Stomach (tissue), 4 donors: ENCODE results near the gene DUSP9.

Experiments used
- EP300 ChIP-seq: sonication (generic); formaldehyde crosslinking; IDR thresholded peaks from one replicate; pipeline ENCODE4 v1.6.1; 2017; ENCODE audit warnings: antibody characterized with exemption
- POLR2A ChIP-seq, 4 donors: fragments of 450-650 bp; IDR thresholded peaks; one replicate each; pipeline ENCODE4 v1.6.1; 2016; ENCODE audit warnings: antibody characterized with exemption in 4 of 4, control low read depth in 2 of 4, mild to moderate bottlenecking in 1 of 4, moderate library complexity in 1 of 4
- POLR2AphosphoS5 ChIP-seq, 3 donors: sonication (generic); formaldehyde crosslinking; IDR thresholded peaks; one replicate each; pipeline ENCODE4 v1.6.1; 2016; ENCODE audit warnings: antibody characterized with exemption in 3 of 3
- TF ChIP-seq, protein P1 (sequence below), 7 experiments: fragments of 450-650 bp in 4 of 7; fragments of 200-600 bp in 3 of 7; sonication (generic) in 3 of 7; IDR thresholded peaks; one replicate each; pipeline ENCODE4 v1.5.1; 2016 to 2019; ENCODE audit warnings: antibody characterized with exemption in 7 of 7, control low read depth in 2 of 7, mild to moderate bottlenecking in 1 of 7

DNA sequence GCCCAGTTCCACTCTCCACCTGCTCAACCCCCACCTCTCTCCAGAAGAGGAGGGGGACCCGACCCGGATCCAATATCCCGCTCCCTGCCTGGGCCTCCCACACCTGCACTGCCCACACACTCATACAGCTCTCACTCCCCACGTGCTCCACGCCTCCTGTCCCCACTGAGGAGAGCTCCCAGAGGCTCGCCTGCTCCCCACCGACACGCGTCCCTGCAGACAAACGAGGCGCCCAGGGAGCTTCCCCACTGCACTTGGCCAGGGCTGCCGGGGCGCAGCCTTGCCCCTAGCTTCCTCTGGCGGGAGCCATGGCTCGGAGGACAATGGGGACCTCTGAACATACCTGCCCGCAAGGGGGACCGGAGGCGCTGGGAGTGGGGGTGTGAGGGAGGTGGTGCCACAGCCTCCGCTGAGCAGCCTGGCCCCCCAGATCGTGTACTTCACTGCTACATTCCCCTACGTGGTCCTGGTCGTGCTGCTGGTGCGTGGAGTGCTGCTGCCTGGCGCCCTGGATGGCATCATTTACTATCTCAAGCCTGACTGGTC lies 45.7 kb downstream of the DUSP9 start:
- TF ChIP-seq, protein P1, sequence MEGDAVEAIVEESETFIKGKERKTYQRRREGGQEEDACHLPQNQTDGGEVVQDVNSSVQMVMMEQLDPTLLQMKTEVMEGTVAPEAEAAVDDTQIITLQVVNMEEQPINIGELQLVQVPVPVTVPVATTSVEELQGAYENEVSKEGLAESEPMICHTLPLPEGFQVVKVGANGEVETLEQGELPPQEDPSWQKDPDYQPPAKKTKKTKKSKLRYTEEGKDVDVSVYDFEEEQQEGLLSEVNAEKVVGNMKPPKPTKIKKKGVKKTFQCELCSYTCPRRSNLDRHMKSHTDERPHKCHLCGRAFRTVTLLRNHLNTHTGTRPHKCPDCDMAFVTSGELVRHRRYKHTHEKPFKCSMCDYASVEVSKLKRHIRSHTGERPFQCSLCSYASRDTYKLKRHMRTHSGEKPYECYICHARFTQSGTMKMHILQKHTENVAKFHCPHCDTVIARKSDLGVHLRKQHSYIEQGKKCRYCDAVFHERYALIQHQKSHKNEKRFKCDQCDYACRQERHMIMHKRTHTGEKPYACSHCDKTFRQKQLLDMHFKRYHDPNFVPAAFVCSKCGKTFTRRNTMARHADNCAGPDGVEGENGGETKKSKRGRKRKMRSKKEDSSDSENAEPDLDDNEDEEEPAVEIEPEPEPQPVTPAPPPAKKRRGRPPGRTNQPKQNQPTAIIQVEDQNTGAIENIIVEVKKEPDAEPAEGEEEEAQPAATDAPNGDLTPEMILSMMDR (IDR thresholded peaks at IDR 0.05): no peak
- TF ChIP-seq POLR2A (IDR thresholded peaks at IDR 0.05): no peak
- TF ChIP-seq POLR2AphosphoS5 (IDR thresholded peaks at IDR 0.05): no peak
- no peak for TF ChIP-seq EP300
